K562 (cell line): ENCODE results near the gene PXN. TPM values are rescaled to one million over a fixed set of nuclear protein-coding genes. Genes with fewer than 3 reads are reported as not detected.

ENCODE experiments used
- CBFB ChIP-seq: sonication (generic); formaldehyde crosslinking; IDR thresholded peaks from 2 replicates; pipeline ENCODE4 v1.4.0; 2020; ENCODE audit warnings: mild to moderate bottlenecking, missing genetic modification reagents
- CGGBP1 ChIP-seq: fragments of 250-450 bp; sonication (Bioruptor Pico); IDR thresholded peaks from 2 replicates; pipeline ENCODE4 v1.9.0; 2021; ENCODE audit warnings: mild to moderate bottlenecking
- ETS1 ChIP-seq: conservative IDR thresholded peaks from 2 replicates; pipeline ENCODE4 v1.6.1; 2011; ENCODE audit warnings: low read depth, mild to moderate bottlenecking, low read length; ENCODE audit not compliant: control insufficient read depth
- GATAD2B ChIP-seq: fragments of 450-650 bp; IDR thresholded peaks from 2 replicates; pipeline ENCODE4 v1.6.1; 2017; ENCODE audit warnings: mild to moderate bottlenecking, borderline replicate concordance
- MAZ ChIP-seq, 2 experiments: fragments of 450-650 bp in 1 of 2; sonication (generic) in 1 of 2; formaldehyde crosslinking; IDR thresholded peaks in 1 of 2; conservative IDR thresholded peaks in 1 of 2; 2 replicates each; pipeline versions ENCODE4 v1.4.0 to v1.5.0; 2020; ENCODE audit warnings: mild to moderate bottlenecking in 1 of 2, missing genetic modification reagents in 1 of 2
- MGA ChIP-seq: fragments of 450-650 bp; IDR thresholded peaks from 2 replicates; pipeline ENCODE4 v1.6.1; 2016; ENCODE audit warnings: mild to moderate bottlenecking, moderate library complexity
- NCOA6 ChIP-seq: fragments of 450-650 bp; IDR thresholded peaks from 2 replicates; pipeline ENCODE4 v1.6.1; 2017; ENCODE audit warnings: mild to moderate bottlenecking
- PHF20 ChIP-seq: fragments of 450-650 bp; IDR thresholded peaks from 2 replicates; pipeline ENCODE4 v1.6.1; 2018; ENCODE audit not compliant: partially characterized antibody
- PHF21A ChIP-seq: fragments of 450-650 bp; IDR thresholded peaks from 2 replicates; pipeline ENCODE4 v1.6.1; 2017; ENCODE audit warnings: low read depth, borderline replicate concordance
- SMARCA4 ChIP-seq: fragments of 450-650 bp; IDR thresholded peaks from 2 replicates; pipeline ENCODE4 v1.6.1; 2016
- SP2 ChIP-seq: IDR thresholded peaks from 2 replicates; pipeline ENCODE4 v1.6.1; 2011; ENCODE audit warnings: mild to moderate bottlenecking, low read depth, low read length, moderate library complexity; ENCODE audit not compliant: poor library complexity, severe bottlenecking; ENCODE audit errors: extremely low read depth
- STAG1 ChIP-seq: sonication (generic); formaldehyde crosslinking; IDR thresholded peaks from 2 replicates; pipeline ENCODE4 v1.5.0; 2020; ENCODE audit warnings: missing genetic modification reagents, borderline replicate concordance
- TCF15 ChIP-seq: fragments of 250-450 bp; sonication (Bioruptor Pico); IDR thresholded peaks from 2 replicates; pipeline ENCODE4 v1.8.0; 2022; ENCODE audit warnings: moderate library complexity, mild to moderate bottlenecking, inconsistent platforms
- polyA plus RNA-seq, 8 experiments: library from polyadenylated mRNA; depleted of rRNA in 4 of 8; stranded (reverse) in 5 of 8; unstranded in 3 of 8; fragments of >200 nt; fragmentation: Nextera tagmentation in 2 of 8; fragmentation: Illumina TruSeq in 1 of 8; extraction: Ambion mirVana in 2 of 8; extraction: Trizol in 1 of 8; gene quantifications; 2 replicates each; pipeline versions ENCODE4 v1.2.1 to v1.2.3, GENCODE V29; 2011 to 2014; ENCODE audit warnings: inconsistent platforms in 1 of 8, missing spikeins in 1 of 8
- total RNA-seq, 7 experiments: library from RNA; depleted of rRNA in 6 of 7; stranded (reverse); fragments of >200 nt in 6 of 7; fragmentation: Illumina TruSeq in 2 of 7; extraction: Trizol in 2 of 7; gene quantifications; 2 replicates each; pipeline versions ENCODE4 v1.2.1 to v1.2.3, GENCODE V29; 2011 to 2021; ENCODE audit warnings: low replicate concordance in 1 of 7

The PXN gene
- total and polyA plus RNA-seq, 9 of the 15 experiments (the other 6 are each of a cell fraction or from before 2014, with no cell fraction given): 4.0 to 74.1 (median 18.6) TPM

- TF ChIP-seq MGA: no peak
- no peak for TF ChIP-seq CBFB (CRISPR knock-in tag)
- no peak for TF ChIP-seq CGGBP1
- no peak for TF ChIP-seq TCF15 (CRISPR knock-in tag)
- no peak for TF ChIP-seq PHF21A
- TF ChIP-seq STAG1 (CRISPR knock-in tag): peak; percentile 71
- TF ChIP-seq NCOA6: no peak
- no peak; the same call in 1 of the 2 replicates for TF ChIP-seq GATAD2B
- TF ChIP-seq SMARCA4: no peak
- no peak for TF ChIP-seq SP2
- TF ChIP-seq PHF20: no peak
- 0 out of 2 replicates have a peak, but pooled peaks have one; percentile 62 for TF ChIP-seq ETS1
- peak in 1 of 2 experiments; percentile 54; a peak in 1 of 4 replicates for TF ChIP-seq MAZ (CRISPR knock-in tag; conservative IDR thresholded peaks at IDR 0.05 in 1 of 2, IDR thresholded peaks at IDR 0.05 in 1 of 2)
These were observed at the start of gene PXN (continued) for GRCh38 chr12:120265473-120266179.
